A549 (cell line): Measurements from ENCODE around the gene CMBL.

Source experiments
- BCL3 ChIP-seq: fragments of >200 bp; sonication (Bioruptor Twin); formaldehyde crosslinking; IDR thresholded peaks from 3 replicates; pipeline ENCODE4 v1.6.1; 2016
- CTCF ChIP-seq: fragments of >200 bp; sonication (Bioruptor Twin); formaldehyde crosslinking; IDR thresholded peaks from 3 replicates; pipeline ENCODE4 v1.5.1; 2016
- EP300 ChIP-seq, 2 experiments: fragments of >200 bp; sonication (Bioruptor Twin); formaldehyde crosslinking; IDR thresholded peaks; 2 replicates in 1 of 2; 3 replicates in 1 of 2; pipeline ENCODE4 v1.6.1; 2016 to 2017
- HDAC2 ChIP-seq: fragments of 200-600 bp; sonication (generic); IDR thresholded peaks from 2 replicates; pipeline ENCODE4 v1.6.1; 2016
- POLR2A ChIP-seq: IDR thresholded peaks from 2 replicates; pipeline ENCODE4 v1.6.1; 2012; ENCODE audit warnings: mild to moderate bottlenecking, low read length
- RAD21 ChIP-seq, 2 experiments: fragments of >200 bp in 1 of 2; sonication (Bioruptor Twin) in 1 of 2; formaldehyde crosslinking in 1 of 2; IDR thresholded peaks in 1 of 2; conservative IDR thresholded peaks in 1 of 2; 2 replicates in 1 of 2; 3 replicates in 1 of 2; pipeline ENCODE4 v1.6.1; 2012 to 2018; ENCODE audit warnings: inconsistent platforms in 1 of 2
- USF2 ChIP-seq: fragments of 450-650 bp; IDR thresholded peaks from 2 replicates; pipeline ENCODE4 v1.6.1; 2014; ENCODE audit warnings: antibody characterized with exemption
- ZNF302 ChIP-seq: fragments of 250-450 bp; sonication (Bioruptor Pico); IDR thresholded peaks from 2 replicates; pipeline ENCODE4 v1.9.0; 2021; ENCODE audit warnings: inconsistent platforms, mild to moderate bottlenecking, moderate library complexity
- ZSCAN20 ChIP-seq: fragments of 250-450 bp; sonication (Bioruptor Pico); IDR thresholded peaks from 2 replicates; pipeline ENCODE4 v1.8.0; 2022; ENCODE audit warnings: mild to moderate bottlenecking, moderate library complexity

- TF ChIP-seq ZNF302 (no peak), CTCF (no peak), POLR2A (no peak), HDAC2 (no peak), RAD21 (conservative IDR thresholded peaks at IDR 0.05 in 1 of 2, IDR thresholded peaks at IDR 0.05 in 1 of 2) (no peak), BCL3 (no peak), USF2 (no peak), EP300 (IDR thresholded peaks at IDR 0.05) (no peak), ZSCAN20 (no peak)
These were observed 896 bp downstream of the CMBL start for GRCh38 chr5:10306806-10307205.
